Calu3 (cell line): ENCODE data around the gene GHRH. TPM values are rescaled to one million over a fixed set of nuclear protein-coding genes. Genes with fewer than 3 reads are reported as not detected.

Experiments
- BruUV-seq: library from RNA; stranded (reverse); fragments of 400-500 nt; replicated peaks from 2 replicates; lab custom pipeline; 2021; lab: Mats Ljungman, UMichigan
- CTCF ChIA-PET: fragments of 300-600 bp; sonication (Branson Sonifier 250); formaldehyde crosslinking; loops from one replicate; lab custom pipeline; 2022; ENCODE audit warnings: antibody characterized with exemption; lab: Charles Lee
- DNase-seq: peaks from one replicate; pipeline ENCODE4 v3.0.0; 2022
- H3K27ac Mint-ChIP-seq: one replicate; pipeline ENCODE4 v1.8.0; 2022; ENCODE audit warnings: mixed read lengths; ENCODE audit not compliant: unreplicated experiment
- H3K27me3 Mint-ChIP-seq: one replicate; pipeline ENCODE4 v1.8.0; 2022; ENCODE audit warnings: mixed read lengths; ENCODE audit not compliant: unreplicated experiment
- H3K36me3 Mint-ChIP-seq: one replicate; pipeline ENCODE4 v1.8.0; 2022; ENCODE audit warnings: mild to moderate bottlenecking, moderate library complexity, mixed read lengths; ENCODE audit not compliant: insufficient read depth, unreplicated experiment
- H3K4me1 Mint-ChIP-seq: one replicate; pipeline ENCODE4 v1.8.0; 2022; ENCODE audit warnings: mild to moderate bottlenecking, low read depth, mixed read lengths; ENCODE audit not compliant: unreplicated experiment
- H3K4me3 Mint-ChIP-seq: one replicate; pipeline ENCODE4 v1.8.0; 2022; ENCODE audit warnings: mild to moderate bottlenecking, low read depth, moderate library complexity, mixed read lengths; ENCODE audit not compliant: unreplicated experiment
- H3K9me3 Mint-ChIP-seq: one replicate; pipeline ENCODE4 v1.8.0; 2022; ENCODE audit warnings: low read depth, mixed read lengths; ENCODE audit not compliant: unreplicated experiment
- intact Hi-C: fragments of 100-400 bp; cut with micrococcal nuclease; formaldehyde crosslinking; loops from one replicate; pipeline ENCODE4 v1.10.0; 2022; ENCODE audit not compliant: unreplicated experiment
- total RNA-seq: library from RNA; stranded (reverse); gene quantifications from 2 replicates; pipeline ENCODE4 v1.2.3, GENCODE V29; 2022
- TF ChIP-seq, protein P1 (sequence below): fragments of 200-600 bp; IDR thresholded peaks from one replicate; pipeline ENCODE4 v1.8.0; 2022; ENCODE audit warnings: antibody characterized with exemption; ENCODE audit not compliant: unreplicated experiment

The GHRH gene
- total RNA-seq, 1 experiment from 2014 or later = not detected

DNA sequence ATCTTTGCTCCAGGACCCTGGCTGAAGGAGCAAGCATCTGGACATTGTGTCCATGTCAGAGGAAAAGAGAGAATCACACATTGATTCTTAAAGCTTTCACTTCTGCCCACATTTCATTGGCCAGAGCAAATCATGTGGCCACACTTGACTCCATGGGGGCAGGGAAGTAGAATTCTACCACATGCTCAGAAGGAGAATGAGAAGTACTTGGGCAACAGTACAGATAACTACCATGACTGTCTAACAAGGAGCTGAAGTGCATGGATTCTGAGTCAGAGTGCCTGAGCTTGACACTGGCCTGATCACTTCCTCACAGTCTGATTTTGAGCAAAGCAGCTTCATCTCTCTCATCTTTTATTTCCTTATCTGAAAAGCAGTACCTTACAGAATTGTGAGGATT, 38.6 kb downstream of the GHRH start:
- CTCF ChIA-PET = interaction anchor here (0.5 to 0.7 kb wide), 3 partner anchors 165 to 715 kb away, joined by 5 to 6 read pairs (median 5); no protein-coding TSS in a partner anchor
- Mint-ChIP-seq H3K4me3 (no peak overlapping the region), H3K36me3 (peaks cover 56% of the 10 kb centered on the region), H3K27ac (no peak overlapping the region), H3K4me1 (no peaks in the 10 kb centered on the region), H3K9me3 (no peaks in the 10 kb centered on the region), H3K27me3 (no peaks in the 10 kb centered on the region)
- no TSS peak for BruUV-seq
- TF ChIP-seq, protein P1, sequence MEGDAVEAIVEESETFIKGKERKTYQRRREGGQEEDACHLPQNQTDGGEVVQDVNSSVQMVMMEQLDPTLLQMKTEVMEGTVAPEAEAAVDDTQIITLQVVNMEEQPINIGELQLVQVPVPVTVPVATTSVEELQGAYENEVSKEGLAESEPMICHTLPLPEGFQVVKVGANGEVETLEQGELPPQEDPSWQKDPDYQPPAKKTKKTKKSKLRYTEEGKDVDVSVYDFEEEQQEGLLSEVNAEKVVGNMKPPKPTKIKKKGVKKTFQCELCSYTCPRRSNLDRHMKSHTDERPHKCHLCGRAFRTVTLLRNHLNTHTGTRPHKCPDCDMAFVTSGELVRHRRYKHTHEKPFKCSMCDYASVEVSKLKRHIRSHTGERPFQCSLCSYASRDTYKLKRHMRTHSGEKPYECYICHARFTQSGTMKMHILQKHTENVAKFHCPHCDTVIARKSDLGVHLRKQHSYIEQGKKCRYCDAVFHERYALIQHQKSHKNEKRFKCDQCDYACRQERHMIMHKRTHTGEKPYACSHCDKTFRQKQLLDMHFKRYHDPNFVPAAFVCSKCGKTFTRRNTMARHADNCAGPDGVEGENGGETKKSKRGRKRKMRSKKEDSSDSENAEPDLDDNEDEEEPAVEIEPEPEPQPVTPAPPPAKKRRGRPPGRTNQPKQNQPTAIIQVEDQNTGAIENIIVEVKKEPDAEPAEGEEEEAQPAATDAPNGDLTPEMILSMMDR = no peak
- no peak for DNase-seq
- intact Hi-C loops = no loop called here

DNA sequence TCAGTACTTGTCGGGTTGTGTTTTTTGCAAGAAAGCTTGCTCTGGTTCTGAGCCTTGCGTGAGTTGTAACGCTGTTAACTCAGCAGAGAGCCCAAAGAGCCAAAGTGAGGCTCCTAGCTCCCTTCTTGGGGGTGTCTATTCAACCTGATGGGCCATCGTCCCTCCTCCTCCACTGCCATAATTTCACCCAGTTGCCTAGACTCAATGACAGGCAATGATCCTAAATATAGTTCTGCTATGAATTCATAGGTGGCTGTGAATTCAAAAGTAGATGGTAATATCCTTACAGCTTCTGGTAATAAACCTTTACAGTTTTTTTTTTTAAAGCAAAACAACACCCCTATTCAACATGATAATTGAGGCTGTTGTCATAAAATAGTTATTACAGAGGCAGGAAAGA, 39.5 kb downstream of the GHRH start:
- intact Hi-C loops = no loop called here
- H3K36me3 Mint-ChIP-seq = peaks cover 62% of the 10 kb centered on the region
- no peak overlapping the region for H3K4me3 Mint-ChIP-seq
- TF ChIP-seq, protein P1 = no peak
- no peaks in the 10 kb centered on the region for H3K27me3 Mint-ChIP-seq
- no peaks in the 10 kb centered on the region for H3K9me3 Mint-ChIP-seq
- no peak for DNase-seq
- no peaks in the 10 kb centered on the region for H3K4me1 Mint-ChIP-seq
- CTCF ChIA-PET = no interaction called here
- no peak overlapping the region for H3K27ac Mint-ChIP-seq
- BruUV-seq = no TSS peak

DNA sequence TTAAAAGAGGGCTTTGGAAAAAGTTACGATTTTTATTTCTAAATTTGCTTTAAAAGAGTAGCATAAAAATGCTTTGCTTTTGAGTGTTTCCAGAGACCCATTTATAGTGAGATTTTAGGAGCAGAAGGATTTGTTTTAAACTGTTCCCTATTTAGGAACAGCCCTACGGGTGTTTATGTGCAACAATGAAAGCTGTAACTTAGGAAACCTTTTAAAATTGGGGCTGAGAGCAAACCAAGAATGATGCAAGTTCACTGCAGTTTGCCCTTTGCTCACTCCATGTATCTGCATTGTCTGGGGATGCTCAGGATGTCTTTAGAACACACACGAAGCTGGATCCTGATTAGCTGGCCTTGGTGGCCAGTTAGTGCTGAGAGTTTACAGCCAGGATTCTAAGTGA, 40.9 kb downstream of the GHRH start:
- Mint-ChIP-seq H3K9me3 (no peaks in the 10 kb centered on the region), H3K27me3 (no peaks in the 10 kb centered on the region), H3K27ac (no peak overlapping the region), H3K36me3 (peaks cover 75% of the 10 kb centered on the region), H3K4me3 (no peak overlapping the region), H3K4me1 (no peaks in the 10 kb centered on the region)
- CTCF ChIA-PET = interaction anchor here (1.2 to 1.6 kb wide), 2 partner anchors 9 to 29 kb away, joined by 4 to 5 read pairs; no protein-coding TSS in a partner anchor
- DNase-seq = no peak
- BruUV-seq = no TSS peak
- intact Hi-C loops = no loop called here
- TF ChIP-seq, protein P1 = no peak

DNA sequence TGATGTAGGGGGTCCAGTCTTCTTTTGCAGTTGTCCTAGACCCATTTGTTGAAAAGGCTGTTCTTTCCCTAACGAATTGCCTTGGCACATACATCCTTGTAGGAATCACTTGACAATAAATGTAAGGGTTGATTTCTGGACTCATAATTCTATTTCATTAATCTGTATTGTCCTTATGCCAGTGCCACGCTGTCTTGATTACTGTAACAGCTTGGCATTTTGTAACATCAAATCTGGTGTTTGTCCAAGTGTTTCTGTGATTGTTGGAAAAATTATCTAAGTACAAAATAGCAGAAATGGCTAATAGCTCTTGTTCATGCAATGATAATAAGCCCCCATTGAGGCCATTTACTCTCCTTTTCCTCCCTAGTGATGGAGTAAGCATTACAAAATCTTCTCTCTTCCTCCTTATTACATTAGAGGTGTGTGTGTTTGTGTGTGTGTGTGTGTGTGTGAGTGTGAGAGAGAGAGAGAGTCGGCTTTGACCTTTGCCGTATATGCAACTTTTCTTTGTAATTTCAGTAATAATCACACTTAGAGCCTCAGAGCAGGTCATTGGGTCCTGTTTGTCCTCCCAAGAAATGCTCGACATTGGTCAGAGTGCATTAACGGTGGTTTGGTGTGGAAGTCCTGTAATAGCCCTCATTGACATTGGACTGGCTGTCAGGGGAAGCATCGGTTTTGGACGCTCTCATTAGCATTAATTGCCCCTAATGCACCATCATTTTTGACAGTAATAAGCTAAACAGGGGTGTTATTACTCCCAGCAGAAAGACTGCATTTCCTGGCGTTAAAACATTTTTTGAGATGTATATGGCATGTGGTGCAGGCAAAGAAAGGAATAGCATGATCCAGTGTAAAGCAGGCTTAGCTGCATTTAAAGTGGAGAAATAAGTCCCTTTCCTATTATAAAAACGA, 41.6 kb downstream of the GHRH start:
- intact Hi-C loops = no loop called here
- no TSS peak for BruUV-seq
- H3K4me3 Mint-ChIP-seq = no peak overlapping the region
- H3K27me3 Mint-ChIP-seq = no peaks in the 10 kb centered on the region
- no peaks in the 10 kb centered on the region for H3K9me3 Mint-ChIP-seq
- H3K36me3 Mint-ChIP-seq = peaks cover 74% of the 10 kb centered on the region
- CTCF ChIA-PET = interaction anchor here (1.2 to 1.6 kb wide), 2 partner anchors 8 to 28 kb away, joined by 4 to 5 read pairs; no protein-coding TSS in a partner anchor
- no peak for DNase-seq
- TF ChIP-seq, protein P1 = no peak
- H3K27ac Mint-ChIP-seq = no peak overlapping the region
- no peaks in the 10 kb centered on the region for H3K4me1 Mint-ChIP-seq
